Stimulated activated naive CD8-positive, alpha-beta T cell treated with anti-CD3 and anti-CD28 coated beads, Interleukin-15, Interleukin-2, amounts not matched to agents 100 ng/mL and 50 ng/mL, for 24 hours (primary cell): ENCODE measurements around the gene THADA.

Experiments used
- H3K27ac Mint-ChIP-seq: one replicate; pipeline ENCODE4 v1.8.0; 2021; ENCODE audit warnings: mild to moderate bottlenecking, mixed read lengths
- H3K27me3 Mint-ChIP-seq: one replicate; pipeline ENCODE4 v1.8.0; 2021; ENCODE audit warnings: mixed read lengths
- H3K36me3 Mint-ChIP-seq: one replicate; pipeline ENCODE4 v1.8.0; 2021; ENCODE audit warnings: low read depth, mixed read lengths
- H3K4me1 Mint-ChIP-seq: one replicate; pipeline ENCODE4 v1.8.0; 2021; ENCODE audit warnings: low read depth, mixed read lengths
- H3K4me3 Mint-ChIP-seq: one replicate; pipeline ENCODE4 v1.8.0; 2021; ENCODE audit warnings: mild to moderate bottlenecking, mixed read lengths
- H3K9me3 Mint-ChIP-seq: one replicate; pipeline ENCODE4 v1.8.0; 2021; ENCODE audit warnings: mixed read lengths

The THADA gene

GRCh38 chr2:43481927-43482542 is 113.8 kb downstream of the THADA start:
- Mint-ChIP-seq H3K4me1 (peaks cover 7% of the 10 kb centered on the region), H3K36me3 (peaks cover 33% of the 10 kb centered on the region), H3K27me3 (no peaks in the 10 kb centered on the region), H3K27ac (no peak overlapping the region), H3K4me3 (no peak overlapping the region), H3K9me3 (no peaks in the 10 kb centered on the region)

- peaks cover 36% of the 10 kb centered on the region for H3K36me3 Mint-ChIP-seq
Measured at GRCh38 chr2:43480874-43481273, 115.0 kb downstream of the THADA start.

GRCh38 chr2:43478412-43479086 is 117.3 kb downstream of the THADA start:
- Mint-ChIP-seq H3K36me3 (peaks cover 46% of the 10 kb centered on the region), H3K27ac (no peak overlapping the region), H3K9me3 (no peaks in the 10 kb centered on the region), H3K4me1 (peaks cover 7% of the 10 kb centered on the region), H3K27me3 (no peaks in the 10 kb centered on the region), H3K4me3 (no peak overlapping the region)

More at GRCh38 chr2:43480874-43481273, 115.0 kb downstream of the THADA start:
- Mint-ChIP-seq H3K27ac (no peak overlapping the region), H3K4me1 (peaks cover 7% of the 10 kb centered on the region), H3K27me3 (no peaks in the 10 kb centered on the region), H3K4me3 (no peak overlapping the region), H3K9me3 (no peaks in the 10 kb centered on the region)

GRCh38 chr2:43475922-43476321 is 119.9 kb downstream of the THADA start:
- Mint-ChIP-seq H3K9me3 (no peaks in the 10 kb centered on the region), H3K27me3 (no peaks in the 10 kb centered on the region), H3K27ac (no peak overlapping the region), H3K4me3 (no peak overlapping the region), H3K4me1 (no peaks in the 10 kb centered on the region), H3K36me3 (peaks cover 37% of the 10 kb centered on the region)

- H3K9me3 Mint-ChIP-seq, result no peaks in the 10 kb centered on the region
- H3K27me3 Mint-ChIP-seq, result no peaks in the 10 kb centered on the region
- H3K36me3 Mint-ChIP-seq, result peaks cover 42% of the 10 kb centered on the region
- no peak overlapping the region for H3K4me3 Mint-ChIP-seq
- no peak overlapping the region for H3K27ac Mint-ChIP-seq
- H3K4me1 Mint-ChIP-seq, result no peaks in the 10 kb centered on the region
Measured at GRCh38 chr2:43475137-43475846, 120.5 kb downstream of the THADA start.

GRCh38 chr2:43474273-43474672 is 121.6 kb downstream of the THADA start:
- H3K4me3 Mint-ChIP-seq, result no peak overlapping the region
- H3K27ac Mint-ChIP-seq, result no peak overlapping the region

GRCh38 chr2:43473767-43474166 is 122.1 kb downstream of the THADA start:
- H3K9me3 Mint-ChIP-seq, result no peaks in the 10 kb centered on the region
- no peak overlapping the region for H3K4me3 Mint-ChIP-seq
- H3K27me3 Mint-ChIP-seq, result no peaks in the 10 kb centered on the region
- no peaks in the 10 kb centered on the region for H3K4me1 Mint-ChIP-seq
- H3K36me3 Mint-ChIP-seq, result peaks cover 38% of the 10 kb centered on the region
- no peak overlapping the region for H3K27ac Mint-ChIP-seq

More at GRCh38 chr2:43474273-43474672, 121.6 kb downstream of the THADA start:
- no peaks in the 10 kb centered on the region for H3K27me3 Mint-ChIP-seq
- H3K36me3 Mint-ChIP-seq, result peaks cover 34% of the 10 kb centered on the region
- no peaks in the 10 kb centered on the region for H3K4me1 Mint-ChIP-seq
- H3K9me3 Mint-ChIP-seq, result no peaks in the 10 kb centered on the region

- no peak overlapping the region for H3K27ac Mint-ChIP-seq
- no peaks in the 10 kb centered on the region for H3K4me1 Mint-ChIP-seq
- no peaks in the 10 kb centered on the region for H3K9me3 Mint-ChIP-seq
- peaks cover 39% of the 10 kb centered on the region for H3K36me3 Mint-ChIP-seq
- H3K27me3 Mint-ChIP-seq, result no peaks in the 10 kb centered on the region
- no peak overlapping the region for H3K4me3 Mint-ChIP-seq
Measured at GRCh38 chr2:43472527-43473194, 123.2 kb downstream of the THADA start.

GRCh38 chr2:43469713-43470112 is 126.1 kb downstream of the THADA start:
- Mint-ChIP-seq H3K4me1 (no peaks in the 10 kb centered on the region), H3K36me3 (peaks cover 46% of the 10 kb centered on the region), H3K9me3 (no peaks in the 10 kb centered on the region), H3K27ac (no peak overlapping the region), H3K4me3 (no peak overlapping the region), H3K27me3 (no peaks in the 10 kb centered on the region)

GRCh38 chr2:43469094-43469493 is 126.7 kb downstream of the THADA start:
- Mint-ChIP-seq H3K27ac (no peak overlapping the region), H3K27me3 (no peaks in the 10 kb centered on the region), H3K9me3 (no peaks in the 10 kb centered on the region), H3K4me3 (no peak overlapping the region), H3K36me3 (peaks cover 45% of the 10 kb centered on the region), H3K4me1 (no peaks in the 10 kb centered on the region)

GRCh38 chr2:43467891-43468290 is 127.9 kb downstream of the THADA start:
- Mint-ChIP-seq H3K27me3 (no peaks in the 10 kb centered on the region), H3K4me1 (no peaks in the 10 kb centered on the region), H3K4me3 (no peak overlapping the region), H3K27ac (no peak overlapping the region), H3K9me3 (no peaks in the 10 kb centered on the region), H3K36me3 (peaks cover 41% of the 10 kb centered on the region)

- no peaks in the 10 kb centered on the region for H3K27me3 Mint-ChIP-seq
- H3K36me3 Mint-ChIP-seq, result peaks cover 27% of the 10 kb centered on the region
- no peaks in the 10 kb centered on the region for H3K9me3 Mint-ChIP-seq
- H3K4me1 Mint-ChIP-seq, result peaks cover 11% of the 10 kb centered on the region
- H3K27ac Mint-ChIP-seq, result no peak overlapping the region
- no peak overlapping the region for H3K4me3 Mint-ChIP-seq
Measured at GRCh38 chr2:43465234-43465633, 130.6 kb downstream of the THADA start.

- Mint-ChIP-seq H3K4me3 (no peak overlapping the region), H3K27ac (no peak overlapping the region), H3K27me3 (no peaks in the 10 kb centered on the region), H3K9me3 (no peaks in the 10 kb centered on the region), H3K4me1 (peaks cover 11% of the 10 kb centered on the region), H3K36me3 (peaks cover 27% of the 10 kb centered on the region)
Measured at GRCh38 chr2:43464590-43464989, 131.2 kb downstream of the THADA start.

- Mint-ChIP-seq H3K4me1 (peaks cover 17% of the 10 kb centered on the region), H3K27ac (no peak overlapping the region), H3K27me3 (no peaks in the 10 kb centered on the region), H3K36me3 (peaks cover 28% of the 10 kb centered on the region), H3K4me3 (no peak overlapping the region), H3K9me3 (no peaks in the 10 kb centered on the region)
Measured at GRCh38 chr2:43462866-43463641, 132.8 kb downstream of the THADA start.
